ENCODE results near the gene OR51D1. TPM values are rescaled to one million over a fixed set of nuclear protein-coding genes. Genes with fewer than 3 reads are reported as not detected.

Gene OR51D1
- total RNA-seq, 3 donors from 2014 or later, result not detected

GRCh38 chr11:4664786-4665185, 27.5 kb downstream of the OR51D1 start:
- TF ChIP-seq CTCF (IDR thresholded peaks at IDR 0.05), result no peak
- DNase-seq (no peak), ATAC-seq (no peak)
- Histone ChIP-seq H3K4me3 (no peak overlapping the region), H3K36me3 (ENCODE audit: low read depth) (no peaks in the 10 kb centered on the region), H3K4me1 (ENCODE audit: low read depth) (no peaks in the 10 kb centered on the region), H3K9me3 (no peaks in the 10 kb centered on the region)
- intact Hi-C loops (cut with DNase I, micrococcal nuclease), result no loop called here

GRCh38 chr11:4665424-4665823, 28.1 kb downstream of the OR51D1 start:
- no peak for DNase-seq
- no peak for ATAC-seq
- no peak for TF ChIP-seq CTCF (IDR thresholded peaks at IDR 0.05)
- intact Hi-C loops (cut with DNase I, micrococcal nuclease), result no loop called here
- no peak overlapping the region for H3K4me3 ChIP-seq
- no peaks in the 10 kb centered on the region for H3K9me3 ChIP-seq
- no peaks in the 10 kb centered on the region for H3K4me1 ChIP-seq (ENCODE audit: low read depth)
- H3K36me3 ChIP-seq (ENCODE audit: low read depth), result no peaks in the 10 kb centered on the region

GRCh38 chr11:4671741-4672140, 34.5 kb downstream of the OR51D1 start:
- Histone ChIP-seq H3K4me3 (no peak overlapping the region), H3K9me3 (no peaks in the 10 kb centered on the region), H3K36me3 (ENCODE audit: low read depth) (no peaks in the 10 kb centered on the region), H3K4me1 (ENCODE audit: low read depth) (no peaks in the 10 kb centered on the region)
- no peak for ATAC-seq
- no peak for DNase-seq
- no peak for TF ChIP-seq CTCF (IDR thresholded peaks at IDR 0.05)
- intact Hi-C loops (cut with DNase I, micrococcal nuclease), result no loop called here

- Histone ChIP-seq H3K4me3 (no peak overlapping the region), H3K36me3 (ENCODE audit: low read depth) (no peaks in the 10 kb centered on the region), H3K4me1 (ENCODE audit: low read depth) (no peaks in the 10 kb centered on the region), H3K9me3 (no peaks in the 10 kb centered on the region)
- ATAC-seq (no peak), DNase-seq (no peak)
- intact Hi-C loops (cut with DNase I, micrococcal nuclease), result no loop called here
- no peak for TF ChIP-seq CTCF (IDR thresholded peaks at IDR 0.05)
Measured at GRCh38 chr11:4672470-4672869, 35.2 kb downstream of the OR51D1 start.

- DNase-seq (no peak), ATAC-seq (no peak)
- TF ChIP-seq CTCF (IDR thresholded peaks at IDR 0.05), result no peak
- intact Hi-C loops (cut with DNase I, micrococcal nuclease), result no loop called here
- H3K4me1 ChIP-seq (ENCODE audit: low read depth), result no peaks in the 10 kb centered on the region
- H3K9me3 ChIP-seq, result no peaks in the 10 kb centered on the region
- H3K36me3 ChIP-seq (ENCODE audit: low read depth), result no peaks in the 10 kb centered on the region
- no peak overlapping the region for H3K4me3 ChIP-seq
Measured at GRCh38 chr11:4673781-4674180, 36.5 kb downstream of the OR51D1 start.

- ATAC-seq (peak; percentile 43), DNase-seq (no peak)
- Histone ChIP-seq H3K4me1 (ENCODE audit: low read depth) (no peaks in the 10 kb centered on the region), H3K9me3 (no peaks in the 10 kb centered on the region), H3K4me3 (no peak overlapping the region), H3K36me3 (ENCODE audit: low read depth) (no peaks in the 10 kb centered on the region)
- TF ChIP-seq CTCF (IDR thresholded peaks at IDR 0.05), result no peak
- intact Hi-C loops (cut with DNase I, micrococcal nuclease), result no loop called here
Measured at GRCh38 chr11:4677948-4678347, 40.7 kb downstream of the OR51D1 start.
